Cortex of kidney (tissue), 1 donor: Measurements from ENCODE around the gene RBMY1A1.
"Not testable (repeated sequence)": the region's sequence is repeated elsewhere in the genome, so short reads cannot be mapped to it uniquely, and the experiment has no call there.

Source experiments
- DNase-seq: peaks from one replicate; lab custom pipeline; 2025; lab: John Stamatoyannopoulos, UW

RBMY1A1 gene

GRCh38 chrY:21534579-21534978 lies at the start of gene RBMY1A1:
Gene RBMY1A1, plus strand, starts transcription at chrY:21534879. Its CDS starts 2,013 bp downstream, at chrY:21536892.
- not testable (repeated sequence) for DNase-seq

- not testable (repeated sequence) for DNase-seq
Measured at GRCh38 chrY:21511038-21511437, 23.6 kb upstream of the RBMY1A1 start, which contains the start of gene RBMY1B. Gene RBMY1B, plus strand, starts transcription at chrY:21511338. Its CDS starts 2,013 bp downstream, at chrY:21513351.

GRCh38 chrY:21559316-21559984 lies 24.8 kb downstream of the RBMY1A1 start:
- not testable (repeated sequence) for DNase-seq

GRCh38 chrY:21585449-21585848 lies 50.8 kb downstream of the RBMY1A1 start:
- no peak for DNase-seq

GRCh38 chrY:21586454-21586853 lies 51.8 kb downstream of the RBMY1A1 start:
- not testable (repeated sequence) for DNase-seq

- DNase-seq, result no peak
Measured at GRCh38 chrY:21592059-21592458, 57.4 kb downstream of the RBMY1A1 start.

- DNase-seq, result not testable (repeated sequence)
Measured at GRCh38 chrY:21596287-21596686, 61.6 kb downstream of the RBMY1A1 start.
